Mucosa of rectum (tissue), 2 donors: Measurements from ENCODE around the gene ARHGAP27.

Experiments used
- H3K27ac ChIP-seq, 2 donors: one replicate each; pipeline ENCODE4 v1.7.0; 2013; ENCODE audit warnings: inconsistent platforms in 2 of 2, low read depth in 2 of 2, low read length in 2 of 2
- H3K27me3 ChIP-seq, 2 donors: one replicate each; pipeline ENCODE4 v1.7.0; 2013; ENCODE audit warnings: low read length in 2 of 2; ENCODE audit not compliant: control insufficient read depth in 2 of 2, insufficient read depth in 2 of 2
- H3K36me3 ChIP-seq, 2 donors: one replicate each; pipeline ENCODE4 v1.7.0; 2013; ENCODE audit warnings: low read length in 2 of 2; ENCODE audit not compliant: control insufficient read depth in 2 of 2, insufficient read depth in 2 of 2
- H3K4me1 ChIP-seq, 2 donors: one replicate each; pipeline ENCODE4 v1.7.0; 2013; ENCODE audit warnings: low read length in 2 of 2, mild to moderate bottlenecking in 1 of 2; ENCODE audit not compliant: control insufficient read depth in 2 of 2, insufficient read depth in 2 of 2
- H3K4me3 ChIP-seq, 2 donors: one replicate each; pipeline ENCODE4 v1.7.0; 2013; ENCODE audit warnings: low read length in 2 of 2
- H3K9ac ChIP-seq, 2 donors: one replicate each; pipeline ENCODE4 v1.7.0; 2013; ENCODE audit warnings: low read length in 2 of 2, low read depth in 1 of 2, mild to moderate bottlenecking in 1 of 2
- H3K9me3 ChIP-seq, 2 donors: one replicate each; pipeline ENCODE4 v1.7.0; 2013; ENCODE audit warnings: low read length in 2 of 2; ENCODE audit not compliant: control insufficient read depth in 2 of 2
- donor health status: healthy.
- donor health status: Normal muscosa, but diverticular disease.

The ARHGAP27 gene

GRCh38 chr17:45361976-45362375, 70.7 kb downstream of the ARHGAP27 start:
- H3K27ac ChIP-seq: no peak overlapping the region

GRCh38 chr17:45361451-45361850, 71.2 kb downstream of the ARHGAP27 start:
- Histone ChIP-seq H3K27ac (no peak overlapping the region), H3K36me3 (no peaks in the 10 kb centered on the region), H3K4me1 (no peaks in the 10 kb centered on the region), H3K4me3 (no peak overlapping the region), H3K27me3 (no peaks in the 10 kb centered on the region), H3K9ac (no peak overlapping the region), H3K9me3 (no peaks in the 10 kb centered on the region)

More at GRCh38 chr17:45361976-45362375, 70.7 kb downstream of the ARHGAP27 start:
- Histone ChIP-seq H3K27me3 (no peaks in the 10 kb centered on the region), H3K9ac (no peak overlapping the region), H3K36me3 (no peaks in the 10 kb centered on the region), H3K4me1 (no peaks in the 10 kb centered on the region), H3K4me3 (no peak overlapping the region), H3K9me3 (no peaks in the 10 kb centered on the region)

DNA sequence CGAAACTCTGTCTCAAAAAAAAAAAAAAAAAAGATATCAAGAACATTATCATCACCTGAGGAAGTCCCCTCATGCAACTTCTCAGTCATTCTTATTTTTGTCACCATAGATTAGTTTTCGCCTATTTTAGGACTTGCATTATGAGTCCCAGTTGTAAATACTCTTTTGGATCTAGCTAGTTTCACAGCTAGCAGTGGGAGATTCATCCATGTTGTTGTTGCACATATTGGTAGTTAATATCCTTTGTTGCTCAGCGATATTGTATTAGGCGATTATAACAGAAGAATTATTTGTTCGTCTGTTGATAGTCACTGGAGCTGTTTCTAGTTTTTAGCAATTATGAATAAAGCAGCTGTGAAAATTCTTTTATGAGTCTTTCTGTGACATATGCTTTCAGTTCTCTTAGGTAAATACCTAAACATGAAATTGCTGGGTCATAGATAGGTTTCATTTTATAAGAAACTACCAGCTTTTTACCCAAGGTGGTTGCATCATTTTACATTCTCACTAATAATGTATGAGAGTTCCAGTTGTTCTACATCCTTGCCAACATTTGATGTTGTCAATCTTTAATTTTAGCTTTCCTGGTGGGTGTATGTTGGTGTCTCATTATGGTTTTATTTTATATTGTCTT, 75.2 kb downstream of the ARHGAP27 start:
- no peaks in the 10 kb centered on the region for H3K27me3 ChIP-seq
- H3K9ac ChIP-seq: no peak overlapping the region
- H3K9me3 ChIP-seq: no peaks in the 10 kb centered on the region
- no peak overlapping the region for H3K27ac ChIP-seq
- H3K4me3 ChIP-seq: no peak overlapping the region
- no peaks in the 10 kb centered on the region for H3K4me1 ChIP-seq
- H3K36me3 ChIP-seq: no peaks in the 10 kb centered on the region

GRCh38 chr17:45355087-45355486, 77.6 kb downstream of the ARHGAP27 start:
- no peaks in the 10 kb centered on the region for H3K4me1 ChIP-seq
- no peak overlapping the region for H3K4me3 ChIP-seq
- H3K36me3 ChIP-seq: no peaks in the 10 kb centered on the region
- no peaks in the 10 kb centered on the region for H3K9me3 ChIP-seq
- H3K9ac ChIP-seq: no peak overlapping the region
- H3K27ac ChIP-seq: no peak overlapping the region
- H3K27me3 ChIP-seq: no peaks in the 10 kb centered on the region

GRCh38 chr17:45353043-45353442, 79.6 kb downstream of the ARHGAP27 start:
- Histone ChIP-seq H3K27ac (no peak overlapping the region), H3K36me3 (no peaks in the 10 kb centered on the region), H3K27me3 (no peaks in the 10 kb centered on the region), H3K9me3 (no peaks in the 10 kb centered on the region), H3K9ac (no peak overlapping the region), H3K4me1 (no peaks in the 10 kb centered on the region), H3K4me3 (no peak overlapping the region)

DNA sequence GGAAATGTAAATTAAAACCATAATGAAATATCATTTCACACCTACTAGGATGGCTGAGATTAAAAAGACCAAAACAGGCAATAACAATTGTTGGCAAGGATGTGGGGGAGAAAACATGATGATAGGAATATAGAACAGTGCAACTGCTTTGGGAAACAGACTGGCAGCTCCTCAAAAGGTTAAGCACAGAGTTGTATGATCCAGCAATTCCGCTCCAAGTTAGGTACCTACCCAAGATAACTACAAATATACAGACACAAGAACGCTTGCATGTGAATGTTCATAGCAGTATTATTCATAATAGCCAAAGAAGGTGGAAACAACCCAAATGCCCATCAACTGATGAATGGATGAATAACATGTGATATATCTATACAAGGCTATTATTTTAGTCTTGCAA, 80.8 kb downstream of the ARHGAP27 start:
- H3K27me3 ChIP-seq: no peaks in the 10 kb centered on the region
- H3K36me3 ChIP-seq: no peaks in the 10 kb centered on the region
- H3K9ac ChIP-seq: no peak overlapping the region
- H3K9me3 ChIP-seq: no peaks in the 10 kb centered on the region
- H3K4me3 ChIP-seq: no peak overlapping the region
- no peak overlapping the region for H3K27ac ChIP-seq
- no peaks in the 10 kb centered on the region for H3K4me1 ChIP-seq

- Histone ChIP-seq H3K27ac (no peak overlapping the region), H3K4me3 (no peak overlapping the region), H3K9ac (no peak overlapping the region), H3K9me3 (no peaks in the 10 kb centered on the region), H3K4me1 (peaks cover 0 to 3% of the 10 kb centered on the region in 2 donors), H3K27me3 (no peaks in the 10 kb centered on the region), H3K36me3 (no peaks in the 10 kb centered on the region)
Measured at GRCh38 chr17:45347444-45347843, 85.2 kb downstream of the ARHGAP27 start.

DNA sequence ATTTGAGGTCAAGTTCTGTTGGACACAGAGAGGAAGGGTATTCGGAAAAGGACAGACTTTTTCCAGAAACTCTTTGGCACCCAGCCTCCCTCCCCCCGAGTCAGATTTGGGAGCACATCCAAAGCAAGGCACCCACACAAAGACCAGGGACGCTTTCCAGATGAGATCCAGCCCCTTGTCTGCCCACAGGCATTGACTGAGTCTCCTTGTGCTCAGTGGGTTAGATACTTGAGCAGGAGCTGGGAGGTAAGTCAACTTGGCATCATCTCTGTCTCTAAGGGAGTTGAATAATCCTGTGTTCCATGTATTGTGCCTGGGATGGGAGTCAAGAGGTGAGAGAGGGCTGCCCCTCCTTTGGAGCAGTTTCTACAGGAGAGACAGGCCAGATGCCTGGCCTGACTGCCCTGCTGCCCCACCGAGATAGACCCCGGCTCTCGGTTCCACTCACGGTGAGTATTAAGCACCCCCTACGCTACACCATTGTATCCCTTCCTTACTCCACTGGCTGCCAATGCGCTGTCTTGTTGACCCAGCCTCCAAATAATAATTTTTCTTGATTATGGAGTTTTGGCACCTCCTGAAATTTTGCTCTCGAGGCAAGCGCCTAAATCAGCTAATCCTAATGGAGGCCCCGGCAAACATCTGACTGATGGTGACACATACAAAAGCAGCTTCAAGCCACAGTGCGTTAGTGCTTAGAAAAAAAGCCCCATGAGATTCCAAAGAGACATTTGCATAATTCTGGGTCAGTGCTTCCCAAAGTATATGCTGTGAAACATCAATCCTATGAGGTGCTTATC, 86.3 kb downstream of the ARHGAP27 start:
- H3K27me3 ChIP-seq: no peaks in the 10 kb centered on the region
- no peak overlapping the region for H3K4me3 ChIP-seq
- no peak overlapping the region for H3K27ac ChIP-seq
- peaks cover 0 to 3% of the 10 kb centered on the region in 2 donors for H3K4me1 ChIP-seq
- H3K9me3 ChIP-seq: no peaks in the 10 kb centered on the region
- H3K9ac ChIP-seq: no peak overlapping the region
- no peaks in the 10 kb centered on the region for H3K36me3 ChIP-seq

- Histone ChIP-seq H3K27ac (peak overlapping the region; percentile 2 to 44), H3K4me3 (no peak overlapping the region), H3K4me1 (peaks cover 0 to 3% of the 10 kb centered on the region in 2 donors)
Measured at GRCh38 chr17:45345554-45346215, 87.0 kb downstream of the ARHGAP27 start.

GRCh38 chr17:45345246-45345553, 87.5 kb downstream of the ARHGAP27 start:
- Histone ChIP-seq H3K9ac (no peak overlapping the region), H3K36me3 (no peaks in the 10 kb centered on the region), H3K27ac (peak overlapping the region; percentile 2 to 44), H3K4me3 (no peak overlapping the region), H3K9me3 (no peaks in the 10 kb centered on the region), H3K27me3 (no peaks in the 10 kb centered on the region), H3K4me1 (peaks cover 0 to 3% of the 10 kb centered on the region in 2 donors)

More at GRCh38 chr17:45345554-45346215, 87.0 kb downstream of the ARHGAP27 start:
- Histone ChIP-seq H3K36me3 (no peaks in the 10 kb centered on the region), H3K9me3 (no peaks in the 10 kb centered on the region), H3K27me3 (no peaks in the 10 kb centered on the region), H3K9ac (no peak overlapping the region)
